Gastroesophageal sphincter (tissue), 3 donors: ENCODE results near the gene SPACA9.

Source experiments
- POLR2AphosphoS5 ChIP-seq: sonication (generic); formaldehyde crosslinking; IDR thresholded peaks from one replicate; pipeline ENCODE4 v1.6.1; 2017; ENCODE audit warnings: antibody characterized with exemption
- TF ChIP-seq, protein P1 (sequence below), 4 experiments: fragments of 200-600 bp in 2 of 4; fragments of 450-650 bp in 2 of 4; sonication (generic) in 1 of 4; IDR thresholded peaks; one replicate each; pipeline ENCODE4 v1.5.1; 2017 to 2019; ENCODE audit warnings: antibody characterized with exemption in 4 of 4, mild to moderate bottlenecking in 2 of 4, moderate library complexity in 2 of 4

DNA sequence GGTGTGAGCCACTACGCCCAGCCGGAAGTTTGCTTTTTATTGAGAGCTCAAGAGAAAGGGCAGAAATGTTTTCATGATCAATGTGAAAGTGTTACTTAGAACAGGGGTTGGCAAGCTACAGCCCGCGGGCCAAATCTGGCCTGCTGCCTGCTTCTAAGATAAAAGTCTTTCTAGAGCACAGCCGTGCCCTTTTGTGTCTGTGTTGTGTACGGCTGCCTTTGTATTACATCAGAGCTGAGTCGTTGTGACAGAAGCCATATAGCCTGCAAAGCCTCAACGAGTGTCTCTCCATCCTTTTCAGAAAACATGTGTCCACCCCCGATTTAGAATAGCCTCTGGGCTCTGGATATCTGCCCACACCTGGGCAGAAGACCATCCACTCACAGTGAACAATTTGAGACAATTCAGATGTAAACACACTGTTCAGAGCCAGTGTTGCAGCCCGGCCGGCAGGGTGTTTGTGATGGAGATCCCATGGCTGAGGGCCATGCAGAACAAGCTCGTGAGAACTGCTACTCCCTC, 29.5 kb upstream of the SPACA9 start:
- TF ChIP-seq, protein P1, sequence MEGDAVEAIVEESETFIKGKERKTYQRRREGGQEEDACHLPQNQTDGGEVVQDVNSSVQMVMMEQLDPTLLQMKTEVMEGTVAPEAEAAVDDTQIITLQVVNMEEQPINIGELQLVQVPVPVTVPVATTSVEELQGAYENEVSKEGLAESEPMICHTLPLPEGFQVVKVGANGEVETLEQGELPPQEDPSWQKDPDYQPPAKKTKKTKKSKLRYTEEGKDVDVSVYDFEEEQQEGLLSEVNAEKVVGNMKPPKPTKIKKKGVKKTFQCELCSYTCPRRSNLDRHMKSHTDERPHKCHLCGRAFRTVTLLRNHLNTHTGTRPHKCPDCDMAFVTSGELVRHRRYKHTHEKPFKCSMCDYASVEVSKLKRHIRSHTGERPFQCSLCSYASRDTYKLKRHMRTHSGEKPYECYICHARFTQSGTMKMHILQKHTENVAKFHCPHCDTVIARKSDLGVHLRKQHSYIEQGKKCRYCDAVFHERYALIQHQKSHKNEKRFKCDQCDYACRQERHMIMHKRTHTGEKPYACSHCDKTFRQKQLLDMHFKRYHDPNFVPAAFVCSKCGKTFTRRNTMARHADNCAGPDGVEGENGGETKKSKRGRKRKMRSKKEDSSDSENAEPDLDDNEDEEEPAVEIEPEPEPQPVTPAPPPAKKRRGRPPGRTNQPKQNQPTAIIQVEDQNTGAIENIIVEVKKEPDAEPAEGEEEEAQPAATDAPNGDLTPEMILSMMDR (IDR thresholded peaks at IDR 0.05) = no peak
- TF ChIP-seq POLR2AphosphoS5 = peak; percentile 67
